Measurements from ENCODE around the gene ADAM12.

- no peak for TF ChIP-seq RAD21 (conservative IDR thresholded peaks at IDR 0.05)
- TF ChIP-seq CTCF (IDR thresholded peaks at IDR 0.05; ENCODE audit: poor library complexity, severe bottlenecking): no peak
Observed at GRCh38 chr10:126060261-126060931, 327.9 kb downstream of the ADAM12 start.
